CD8-positive, alpha-beta memory T cell (primary cell): ENCODE measurements around the gene PRDM5. TPM values are rescaled to one million over a fixed set of nuclear protein-coding genes. Genes with fewer than 3 reads are reported as not detected.

ENCODE experiments used
- CTCF ChIA-PET: fragments of 350-600 bp; sonication (Branson Sonifier 250); formaldehyde crosslinking; loops from one replicate; lab custom pipeline; 2021; ENCODE audit warnings: antibody characterized with exemption; lab: Charles Lee
- POLR2A ChIA-PET: fragments of 350-600 bp; sonication (Branson Sonifier 250); formaldehyde crosslinking; loops from one replicate; lab custom pipeline; 2021; ENCODE audit warnings: antibody characterized with exemption; lab: Charles Lee
- DNase-seq, 5 donors: peaks; one replicate each; pipeline versions ENCODE4 v3.0.0 to v3.0.0-alpha.2; 2020 to 2022; ENCODE audit warnings: mixed read lengths in 1 of 5
- H3K27ac ChIP-seq: one replicate; pipeline ENCODE4 v1.7.0; 2013; ENCODE audit warnings: low read depth, mild to moderate bottlenecking, low read length, moderate library complexity
- H3K27me3 ChIP-seq: 2 replicates; pipeline ENCODE4 v1.7.0; 2013; ENCODE audit warnings: low read length, mild to moderate bottlenecking; ENCODE audit not compliant: insufficient read depth, poor library complexity, severe bottlenecking
- H3K36me3 ChIP-seq: 2 replicates; pipeline ENCODE4 v1.7.0; 2013; ENCODE audit warnings: mild to moderate bottlenecking, low read length, moderate library complexity; ENCODE audit not compliant: insufficient read depth
- H3K4me1 ChIP-seq: 2 replicates; pipeline ENCODE4 v1.7.0; 2013; ENCODE audit warnings: mild to moderate bottlenecking, low read length, moderate library complexity; ENCODE audit not compliant: insufficient read depth
- H3K4me3 ChIP-seq: 2 replicates; pipeline ENCODE4 v1.7.0; 2013; ENCODE audit warnings: mild to moderate bottlenecking, low read length
- H3K9me3 ChIP-seq: 2 replicates; pipeline ENCODE4 v1.7.0; 2013; ENCODE audit warnings: mild to moderate bottlenecking, low read length
- H3K27ac Mint-ChIP-seq, 8 donors: one replicate each; pipeline ENCODE4 v1.8.0; 2020 to 2021; ENCODE audit warnings: mixed read lengths in 8 of 8, mild to moderate bottlenecking in 6 of 8, inconsistent platforms in 3 of 8, moderate library complexity in 3 of 8
- H3K27me3 Mint-ChIP-seq, 2 donors: one replicate each; pipeline ENCODE4 v1.8.0; 2020 to 2021; ENCODE audit warnings: mixed read lengths in 2 of 2, mild to moderate bottlenecking in 1 of 2, moderate library complexity in 1 of 2
- H3K36me3 Mint-ChIP-seq, 3 donors: one replicate each; pipeline ENCODE4 v1.8.0; 2020 to 2021; ENCODE audit warnings: mixed read lengths in 3 of 3, inconsistent platforms in 1 of 3, mild to moderate bottlenecking in 1 of 3
- H3K4me1 Mint-ChIP-seq, 3 donors: one replicate each; pipeline ENCODE4 v1.8.0; 2020 to 2021; ENCODE audit warnings: mixed read lengths in 3 of 3, inconsistent platforms in 1 of 3, mild to moderate bottlenecking in 1 of 3
- H3K4me3 Mint-ChIP-seq, 7 donors: one replicate each; pipeline ENCODE4 v1.8.0; 2020 to 2021; ENCODE audit warnings: mixed read lengths in 7 of 7, mild to moderate bottlenecking in 6 of 7, moderate library complexity in 4 of 7, inconsistent platforms in 2 of 7
- H3K9me3 Mint-ChIP-seq, 5 donors: one replicate each; pipeline ENCODE4 v1.8.0; 2020 to 2022; ENCODE audit warnings: mixed read lengths in 5 of 5, mild to moderate bottlenecking in 3 of 5, moderate library complexity in 2 of 5, inconsistent platforms in 1 of 5
- polyA plus RNA-seq: library from polyadenylated mRNA; unstranded; fragments of 300-500 nt; fragmentation: Illumina TruSeq; gene quantifications from one replicate; pipeline ENCODE4 v1.2.3, GENCODE V29; 2021
- total RNA-seq, 2 experiments: library from RNA; stranded (reverse); gene quantifications; one replicate each; pipeline ENCODE4 v1.2.3, GENCODE V29; 2021

PRDM5 gene
- total and polyA plus RNA-seq, 3 experiments from 2014 or later, result 0.08 to 0.63 (median 0.24) TPM

DNA sequence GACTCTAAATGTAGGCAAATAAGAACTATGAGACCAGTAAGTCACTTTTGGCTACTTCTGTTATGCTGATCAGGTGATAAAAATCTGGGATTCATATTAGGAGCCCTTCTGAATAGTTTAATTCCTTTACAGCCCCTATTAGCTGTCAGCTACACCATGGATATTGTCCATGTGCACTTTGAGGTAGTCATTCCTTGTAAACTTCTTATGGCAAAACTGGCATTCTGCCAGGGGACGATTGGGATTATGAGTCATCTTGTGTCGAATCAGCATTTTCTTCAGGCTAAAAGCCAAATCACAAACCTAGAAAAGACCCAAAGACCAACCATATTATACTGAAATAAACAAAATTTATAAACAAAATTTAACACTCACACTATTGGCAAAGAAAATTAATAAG, 227.6 kb downstream of the PRDM5 start:
- H3K36me3 ChIP-seq, result no peaks in the 10 kb centered on the region
- Mint-ChIP-seq H3K27ac (no peak overlapping the region), H3K9me3 (no peaks in the 10 kb centered on the region), H3K4me3 (no peak overlapping the region), H3K27me3 (peaks cover 6 to 13% of the 10 kb centered on the region in 2 donors), H3K4me1 (no peaks in the 10 kb centered on the region), H3K36me3 (no peaks in the 10 kb centered on the region)
- no peaks in the 10 kb centered on the region for H3K9me3 ChIP-seq
- peaks cover 3% of the 10 kb centered on the region for H3K27me3 ChIP-seq
- no peak overlapping the region for H3K27ac ChIP-seq
- no peak for DNase-seq
- H3K4me1 ChIP-seq, result no peaks in the 10 kb centered on the region
- CTCF ChIA-PET, result no interaction called here
- POLR2A ChIA-PET, result no interaction called here
- no peak overlapping the region for H3K4me3 ChIP-seq

GRCh38 chr4:120693816-120694215, 228.7 kb downstream of the PRDM5 start:
- no peaks in the 10 kb centered on the region for H3K4me1 ChIP-seq
- H3K4me3 Mint-ChIP-seq, result no peak overlapping the region
- peaks cover 4 to 9% of the 10 kb centered on the region in 2 donors for H3K27me3 Mint-ChIP-seq
- no peak overlapping the region for H3K27ac Mint-ChIP-seq
- ChIA-PET CTCF (no interaction called here), POLR2A (no interaction called here)
- no peaks in the 10 kb centered on the region for H3K9me3 Mint-ChIP-seq
- no peaks in the 10 kb centered on the region for H3K36me3 ChIP-seq
- no peak overlapping the region for H3K27ac ChIP-seq
- H3K36me3 Mint-ChIP-seq, result no peaks in the 10 kb centered on the region
- no peak overlapping the region for H3K4me3 ChIP-seq
- no peaks in the 10 kb centered on the region for H3K9me3 ChIP-seq
- no peak for DNase-seq
- H3K4me1 Mint-ChIP-seq, result no peaks in the 10 kb centered on the region
- H3K27me3 ChIP-seq, result peaks cover 3% of the 10 kb centered on the region

DNA sequence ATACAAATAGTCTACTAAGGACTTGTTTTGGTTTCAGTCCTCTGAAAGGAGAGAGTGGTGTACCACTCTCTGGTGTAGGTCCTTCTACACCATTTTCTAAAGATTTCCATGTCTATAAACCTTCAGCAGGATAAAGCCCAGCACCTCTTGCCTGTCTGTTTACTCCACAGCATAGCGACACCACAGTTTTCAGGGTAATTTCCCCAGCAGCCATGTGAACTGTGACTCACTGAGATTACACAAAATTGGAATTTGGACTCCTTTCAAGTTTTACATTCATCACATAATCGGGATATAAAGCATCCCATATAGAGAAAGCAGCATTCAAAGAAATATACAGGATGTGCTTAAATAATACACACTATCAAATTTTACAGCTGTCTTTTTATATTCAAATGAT, 229.6 kb downstream of the PRDM5 start:
- Mint-ChIP-seq H3K9me3 (no peaks in the 10 kb centered on the region), H3K27ac (no peak overlapping the region), H3K36me3 (no peaks in the 10 kb centered on the region), H3K27me3 (peaks cover 2 to 5% of the 10 kb centered on the region in 2 donors), H3K4me3 (no peak overlapping the region), H3K4me1 (no peaks in the 10 kb centered on the region)
- no peaks in the 10 kb centered on the region for H3K9me3 ChIP-seq
- H3K4me1 ChIP-seq, result no peaks in the 10 kb centered on the region
- no peak for DNase-seq
- POLR2A ChIA-PET, result no interaction called here
- H3K4me3 ChIP-seq, result no peak overlapping the region
- H3K36me3 ChIP-seq, result no peaks in the 10 kb centered on the region
- H3K27me3 ChIP-seq, result peaks cover 3% of the 10 kb centered on the region
- no peak overlapping the region for H3K27ac ChIP-seq
- CTCF ChIA-PET, result no interaction called here

DNA sequence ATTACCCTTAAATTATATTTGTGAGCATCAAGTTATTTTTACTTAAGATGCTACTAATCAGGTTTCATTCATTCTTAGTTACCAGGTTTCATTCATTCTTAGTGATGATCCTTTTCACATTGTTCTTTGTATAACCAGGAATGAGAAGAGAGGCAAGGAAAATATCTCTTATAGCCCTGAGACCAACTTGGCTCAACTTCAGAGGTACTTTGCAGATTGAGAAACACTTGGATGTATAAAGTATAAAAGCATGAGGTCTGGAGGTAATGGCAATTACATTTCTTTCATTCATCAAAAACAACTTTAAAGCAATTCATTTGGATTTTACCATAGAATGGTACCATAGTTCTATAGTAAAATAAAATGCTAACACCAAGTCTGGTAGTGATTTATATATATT, 231.0 kb downstream of the PRDM5 start:
- Mint-ChIP-seq H3K4me1 (no peaks in the 10 kb centered on the region), H3K36me3 (no peaks in the 10 kb centered on the region), H3K27ac (no peak overlapping the region), H3K27me3 (peaks cover 2 to 5% of the 10 kb centered on the region in 2 donors), H3K9me3 (no peaks in the 10 kb centered on the region), H3K4me3 (no peak overlapping the region)
- CTCF ChIA-PET, result no interaction called here
- POLR2A ChIA-PET, result no interaction called here
- no peak for DNase-seq
- Histone ChIP-seq H3K27ac (no peak overlapping the region), H3K27me3 (peaks cover 3% of the 10 kb centered on the region), H3K9me3 (no peaks in the 10 kb centered on the region), H3K36me3 (no peaks in the 10 kb centered on the region), H3K4me3 (no peak overlapping the region), H3K4me1 (no peaks in the 10 kb centered on the region)

- Mint-ChIP-seq H3K27ac (no peak overlapping the region), H3K36me3 (no peaks in the 10 kb centered on the region), H3K27me3 (peaks cover 2 to 5% of the 10 kb centered on the region in 2 donors), H3K9me3 (no peaks in the 10 kb centered on the region), H3K4me3 (no peak overlapping the region), H3K4me1 (no peaks in the 10 kb centered on the region)
- no peaks in the 10 kb centered on the region for H3K36me3 ChIP-seq
- no peaks in the 10 kb centered on the region for H3K4me1 ChIP-seq
- no peak for DNase-seq
- no peak overlapping the region for H3K4me3 ChIP-seq
- H3K27me3 ChIP-seq, result peaks cover 3% of the 10 kb centered on the region
- H3K27ac ChIP-seq, result no peak overlapping the region
- POLR2A ChIA-PET, result no interaction called here
- CTCF ChIA-PET, result no interaction called here
- no peaks in the 10 kb centered on the region for H3K9me3 ChIP-seq
Measured at GRCh38 chr4:120691106-120691505, 231.4 kb downstream of the PRDM5 start.

GRCh38 chr4:120688791-120689190, 233.7 kb downstream of the PRDM5 start:
- H3K9me3 ChIP-seq, result no peaks in the 10 kb centered on the region
- no peaks in the 10 kb centered on the region for H3K4me1 Mint-ChIP-seq
- no peaks in the 10 kb centered on the region for H3K27me3 ChIP-seq
- H3K27ac Mint-ChIP-seq, result no peak overlapping the region
- ChIA-PET CTCF (no interaction called here), POLR2A (no interaction called here)
- H3K36me3 Mint-ChIP-seq, result no peaks in the 10 kb centered on the region
- no peaks in the 10 kb centered on the region for H3K4me1 ChIP-seq
- no peak overlapping the region for H3K4me3 Mint-ChIP-seq
- peaks cover 0 to 8% of the 10 kb centered on the region in 2 donors for H3K27me3 Mint-ChIP-seq
- no peaks in the 10 kb centered on the region for H3K36me3 ChIP-seq
- no peak for DNase-seq
- no peaks in the 10 kb centered on the region for H3K9me3 Mint-ChIP-seq
- H3K4me3 ChIP-seq, result no peak overlapping the region
- no peak overlapping the region for H3K27ac ChIP-seq

DNA sequence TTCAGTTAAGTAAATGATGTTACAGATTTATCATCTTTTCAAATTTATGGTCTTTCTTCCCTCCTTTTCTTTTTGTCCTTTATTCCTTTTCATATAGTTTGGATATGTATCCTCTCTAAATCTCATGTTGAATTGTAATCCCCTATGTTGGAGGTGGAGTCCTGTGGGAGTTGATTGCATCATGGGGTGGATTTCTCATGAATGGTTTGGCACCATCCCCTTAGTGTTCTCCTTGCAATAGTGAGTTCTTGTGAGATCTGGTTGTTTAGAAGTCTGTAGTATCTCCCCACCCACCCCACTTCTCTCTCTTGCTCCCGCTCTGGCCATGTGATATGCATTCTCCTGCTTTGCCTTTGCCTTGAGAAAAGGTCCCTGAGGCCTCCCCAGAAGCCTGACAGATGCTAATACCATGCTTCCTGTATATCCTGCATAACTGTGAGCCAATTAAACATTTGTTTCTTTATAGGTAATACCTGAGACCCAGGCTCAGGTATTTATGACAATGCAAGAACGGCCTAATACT, 236.7 kb downstream of the PRDM5 start:
- Mint-ChIP-seq H3K27me3 (peaks cover 0 to 5% of the 10 kb centered on the region in 2 donors), H3K36me3 (no peaks in the 10 kb centered on the region), H3K4me1 (peaks cover 0 to 1% (median 0%) of the 10 kb centered on the region in 3 donors), H3K27ac (no peak overlapping the region), H3K4me3 (no peak overlapping the region), H3K9me3 (no peaks in the 10 kb centered on the region)
- no peak overlapping the region for H3K27ac ChIP-seq
- H3K36me3 ChIP-seq, result no peaks in the 10 kb centered on the region
- no peaks in the 10 kb centered on the region for H3K4me1 ChIP-seq
- ChIA-PET CTCF (no interaction called here), POLR2A (no interaction called here)
- H3K9me3 ChIP-seq, result no peaks in the 10 kb centered on the region
- DNase-seq, result no peak
- H3K4me3 ChIP-seq, result no peak overlapping the region
- H3K27me3 ChIP-seq, result no peaks in the 10 kb centered on the region

GRCh38 chr4:120683897-120684540, 238.5 kb downstream of the PRDM5 start:
- no peak overlapping the region for H3K27ac ChIP-seq
- CTCF ChIA-PET, result no interaction called here
- H3K4me3 Mint-ChIP-seq, result no peak overlapping the region
- no peaks in the 10 kb centered on the region for H3K9me3 ChIP-seq
- H3K27me3 ChIP-seq, result no peaks in the 10 kb centered on the region
- H3K9me3 Mint-ChIP-seq, result peaks cover 0 to 2% (median 0%) of the 10 kb centered on the region in 5 donors
- H3K36me3 ChIP-seq, result no peaks in the 10 kb centered on the region
- H3K27me3 Mint-ChIP-seq, result peaks cover 0 to 5% of the 10 kb centered on the region in 2 donors
- H3K27ac Mint-ChIP-seq, result no peak overlapping the region
- no peaks in the 10 kb centered on the region for H3K36me3 Mint-ChIP-seq
- POLR2A ChIA-PET, result no interaction called here
- DNase-seq, result no peak
- H3K4me1 ChIP-seq, result no peaks in the 10 kb centered on the region
- no peak overlapping the region for H3K4me3 ChIP-seq
- H3K4me1 Mint-ChIP-seq, result peaks cover 0 to 4% (median 0%) of the 10 kb centered on the region in 3 donors
